Endothelial cell of umbilical vein (primary cell): Measurements from ENCODE around the gene POLR2H. TPM values are rescaled to one million over a fixed set of nuclear protein-coding genes. Genes with fewer than 3 reads are reported as not detected.

Source experiments
- BruUV-seq: library from RNA; stranded (reverse); fragments of 400-500 nt; replicated peaks from 2 replicates; lab custom pipeline; 2021; lab: Mats Ljungman, UMichigan
- CTCF ChIA-PET: fragments of 300-600, 350-600 bp; sonication (Branson Sonifier 250); formaldehyde crosslinking; loops from one replicate; lab custom pipeline; 2021; ENCODE audit warnings: antibody characterized with exemption, inconsistent platforms; lab: Charles Lee
- POLR2A ChIA-PET: fragments of 300-600, 350-600 bp; sonication (Branson Sonifier 250); formaldehyde crosslinking; loops from one replicate; lab custom pipeline; 2021; ENCODE audit warnings: antibody characterized with exemption, inconsistent platforms; lab: Charles Lee
- DNase-seq: peaks from one replicate; pipeline ENCODE4 v3.0.0-alpha.2; 2011; ENCODE audit warnings: low read depth, low spot score
- FAIRE-seq: peaks from 2 replicates; lab custom pipeline; 2011; peaks lifted over from hg19 to GRCh38; lab: Jason Lieb, UNC
- H2AFZ ChIP-seq: 2 replicates; pipeline ENCODE4 v1.6.0; 2012; ENCODE audit warnings: low read depth, low read length, control low read depth, inconsistent platforms
- H3K27ac ChIP-seq: 2 replicates; pipeline ENCODE4 v1.5.1; 2011; ENCODE audit warnings: low read depth, mild to moderate bottlenecking, control low read depth, low read length, moderate library complexity; ENCODE audit not compliant: insufficient read depth
- H3K27me3 ChIP-seq, 2 experiments: 2 replicates each; pipeline versions ENCODE4 v1.6.0 to v1.6.1; 2011; ENCODE audit warnings: low read length in 2 of 2, mixed read lengths in 1 of 2; ENCODE audit not compliant: control insufficient read depth in 2 of 2, insufficient read depth in 2 of 2
- H3K36me3 ChIP-seq, 2 experiments: 2 replicates in 1 of 2; 3 replicates in 1 of 2; pipeline ENCODE4 v1.5.1; 2011; ENCODE audit warnings: low read length in 2 of 2, mild to moderate bottlenecking in 1 of 2, moderate library complexity in 1 of 2; ENCODE audit not compliant: control insufficient read depth in 2 of 2, insufficient read depth in 2 of 2; ENCODE audit errors: extremely low read depth in 1 of 2
- H3K4me1 ChIP-seq: 3 replicates; pipeline ENCODE4 v1.5.1; 2011; ENCODE audit warnings: mild to moderate bottlenecking, low read length; ENCODE audit not compliant: control insufficient read depth, insufficient read depth; ENCODE audit errors: extremely low read depth
- H3K4me2 ChIP-seq: 2 replicates; pipeline ENCODE4 v1.6.1; 2011; ENCODE audit warnings: low read length, control low read depth, mixed read lengths; ENCODE audit not compliant: insufficient read depth
- H3K4me3 ChIP-seq, 3 experiments: fragments of 200-600 bp in 1 of 3; sonication (generic), shearing (Covaris generic) in 1 of 3; replicated peaks in 1 of 3; 2 replicates each; pipeline ENCODE4 v1.5.1; 2011 to 2016; ENCODE audit warnings: control low read depth in 3 of 3, low read length in 3 of 3, mild to moderate bottlenecking in 2 of 3, inconsistent platforms in 1 of 3, low read depth in 1 of 3, moderate library complexity in 1 of 3; ENCODE audit not compliant: insufficient read depth in 1 of 3
- H3K79me2 ChIP-seq: 2 replicates; pipeline ENCODE4 v1.6.0; 2012; ENCODE audit warnings: low read length, inconsistent platforms; ENCODE audit not compliant: control insufficient read depth, insufficient read depth
- H3K9ac ChIP-seq: replicated peaks from 2 replicates; pipeline ENCODE3; 2011; ENCODE audit warnings: low read length, control low read depth; ENCODE audit not compliant: insufficient read depth; ENCODE audit errors: extremely low read depth
- H3K9me1 ChIP-seq: replicated peaks from 3 replicates; pipeline ENCODE4 v1.6.0; 2011; ENCODE audit warnings: mild to moderate bottlenecking, low read length; ENCODE audit not compliant: control insufficient read depth, insufficient read depth; ENCODE audit errors: extremely low read depth
- H3K9me3 ChIP-seq: replicated peaks from 2 replicates; pipeline ENCODE4 v1.5.1; 2012; ENCODE audit warnings: low read length, inconsistent platforms; ENCODE audit not compliant: control insufficient read depth, insufficient read depth
- H4K20me1 ChIP-seq: replicated peaks from 2 replicates; pipeline ENCODE3; 2011; ENCODE audit warnings: mild to moderate bottlenecking, low read length; ENCODE audit not compliant: control insufficient read depth, insufficient read depth; ENCODE audit errors: extremely low read depth
- CTCF ChIP-seq, 2 donors: IDR thresholded peaks; 1 replicate in 1 of 2; 2 replicates in 1 of 2; pipeline ENCODE4 v1.5.1; 2011; ENCODE audit warnings: low read length in 2 of 2, mild to moderate bottlenecking in 2 of 2, moderate library complexity in 2 of 2, control low read depth in 1 of 2, inconsistent platforms in 1 of 2, low read depth in 1 of 2; ENCODE audit not compliant: insufficient read depth in 1 of 2; ENCODE audit errors: extremely low read depth in 1 of 2
- EZH2 ChIP-seq: IDR thresholded peaks from 2 replicates; pipeline ENCODE4 v1.6.1; 2012; ENCODE audit warnings: borderline replicate concordance, low read depth, mild to moderate bottlenecking, moderate library complexity, low read length, inconsistent platforms; ENCODE audit not compliant: severe bottlenecking
- FOS ChIP-seq: IDR thresholded peaks from 2 replicates; pipeline ENCODE4 v1.6.1; 2011; ENCODE audit warnings: mild to moderate bottlenecking, low read length, moderate library complexity, borderline replicate concordance; ENCODE audit not compliant: insufficient read depth
- GATA2 ChIP-seq: IDR thresholded peaks from 2 replicates; pipeline ENCODE4 v1.7.0; 2011; ENCODE audit warnings: low read depth, mild to moderate bottlenecking, moderate library complexity, mixed read lengths, low read length; ENCODE audit not compliant: insufficient read length, insufficient read depth
- JUN ChIP-seq: IDR thresholded peaks from 2 replicates; pipeline ENCODE4 v1.6.1; 2011; ENCODE audit warnings: borderline replicate concordance, low read depth; ENCODE audit not compliant: insufficient read length, insufficient read depth
- MYC ChIP-seq: IDR thresholded peaks from one replicate; pipeline ENCODE4 v1.6.1; 2011; ENCODE audit warnings: mild to moderate bottlenecking, low read depth, low read length
- POLR2A ChIP-seq: IDR thresholded peaks from 2 replicates; pipeline ENCODE4 v1.6.1; 2012; ENCODE audit warnings: low read depth, mild to moderate bottlenecking, control low read depth, low read length
- POLR2AphosphoS5 ChIP-seq: IDR thresholded peaks from 2 replicates; pipeline ENCODE4 v1.6.1; 2012; ENCODE audit warnings: low read depth, mild to moderate bottlenecking, control low read depth, low read length, moderate library complexity; ENCODE audit not compliant: insufficient read depth
- dilution Hi-C: fragments of 300-500 bp; cut with MboI; formaldehyde crosslinking; loops from one replicate; pipeline ENCODE4 v1.15.0; 2019; ENCODE audit warnings: low sequenced_read_pairs; ENCODE audit not compliant: extremely low pct_ligation_motif_present
- intact Hi-C: fragments of 100-400 bp; cut with micrococcal nuclease; formaldehyde crosslinking; loops from one replicate; pipeline ENCODE4 v1.10.0; 2022
- polyA plus RNA-seq, 4 experiments: library from polyadenylated mRNA; depleted of rRNA in 3 of 4; stranded (reverse) in 3 of 4; unstranded in 1 of 4; fragments of >200 nt; gene quantifications; 2 replicates each; pipeline versions ENCODE4 v1.2.1 to v1.2.3, GENCODE V29; 2011 to 2012; ENCODE audit warnings: missing spikeins in 1 of 4
- total RNA-seq: library from RNA; stranded (reverse); gene quantifications from 2 replicates; pipeline ENCODE4 v1.2.3, GENCODE V29; 2021
- TF ChIP-seq, protein P1 (sequence below): IDR thresholded peaks from 2 replicates; pipeline ENCODE4 v1.6.1; 2011; ENCODE audit not compliant: insufficient read depth, insufficient read length

The POLR2H gene
- total and polyA plus RNA-seq, 2 donors (not counting 3 experiments of a cell fraction or from before 2014, with no cell fraction given): 89.0 to 276 TPM

DNA sequence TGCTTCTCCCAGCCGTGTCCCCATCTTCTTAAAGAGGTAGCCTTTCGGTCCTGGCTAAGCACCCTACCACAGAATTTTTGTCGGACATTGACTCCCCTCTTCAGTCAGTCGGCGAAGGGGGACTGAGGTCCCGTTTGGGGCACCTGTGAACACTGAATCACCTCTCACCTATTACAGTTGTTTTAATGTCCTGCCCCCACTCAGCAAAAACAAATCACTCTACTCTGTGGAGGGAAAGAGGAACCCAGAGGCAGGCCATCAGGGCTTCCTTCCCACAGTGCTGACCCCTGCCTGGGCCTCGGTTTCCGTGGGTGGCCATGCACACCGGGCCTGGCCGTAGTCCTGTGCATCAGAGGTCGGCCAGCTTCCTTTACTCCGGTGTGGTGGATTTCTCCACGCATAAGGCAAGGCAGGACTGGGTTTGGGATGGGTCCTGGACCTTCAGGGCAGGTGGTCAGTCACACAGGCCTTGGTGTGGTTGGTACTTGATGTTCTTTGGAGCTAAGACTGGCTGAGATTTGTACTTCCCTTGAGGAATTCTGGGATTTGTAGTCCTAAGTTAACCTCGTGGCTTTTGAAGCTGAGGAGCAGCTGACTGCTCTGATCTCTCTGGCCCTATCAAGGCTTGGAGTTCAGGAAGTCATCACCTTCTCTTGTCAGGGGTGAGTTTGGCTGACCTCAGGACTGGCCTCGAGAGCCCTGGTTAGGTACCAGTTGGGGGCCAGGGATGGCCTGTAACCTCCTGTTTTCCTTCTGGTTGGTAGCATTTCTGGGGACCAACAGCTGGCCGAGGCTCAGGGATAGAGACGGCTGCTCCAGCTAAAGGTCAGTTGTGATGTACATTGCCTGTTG, 24.7 kb upstream of the POLR2H start:
- peak; percentile 96 for FAIRE-seq
- intact Hi-C loops (loop anchor here (10.0 kb wide), 1 partner anchor 1598 kb away; the partner anchor contains the start of gene TRA2B), dilution Hi-C loops (no loop called here)
- H3K79me2 ChIP-seq: peaks cover 48% of the 10 kb centered on the region
- no peaks in the 10 kb centered on the region for H3K9me3 ChIP-seq
- no peaks in the 10 kb centered on the region for H3K9me1 ChIP-seq
- no peaks in the 10 kb centered on the region for H3K27me3 ChIP-seq
- peak overlapping the region; percentile 73 for H3K4me2 ChIP-seq
- TF ChIP-seq POLR2A (peak; percentile 46), EZH2 (no peak)
- peak overlapping the region; percentile 99 for H3K27ac ChIP-seq
- H4K20me1 ChIP-seq: no peaks in the 10 kb centered on the region
- peaks cover 16 to 18% of the 10 kb centered on the region in 2 experiments for H3K36me3 ChIP-seq
- peak overlapping the region; percentile 31 to 62 (median 54) for H3K4me3 ChIP-seq
- H3K9ac ChIP-seq: peak overlapping the region; percentile 76
- POLR2A ChIA-PET: interaction anchor here (0.6 to 1.0 kb wide), 3 partner anchors 21 to 185 kb away, joined by 3 to 5 read pairs (median 4); no protein-coding TSS in a partner anchor
- no peak overlapping the region for H2AFZ ChIP-seq
- TSS peak; percentile 6 for BruUV-seq
- CTCF ChIA-PET: interaction anchor here (0.7 to 2.2 kb wide), 10 partner anchors 9 to 442 kb away, joined by 3 to 7 read pairs (median 4); partner anchors contain the start of gene EIF2B5
- H3K4me1 ChIP-seq: peaks cover 74% of the 10 kb centered on the region
- peak; percentile 66 for DNase-seq

DNA sequence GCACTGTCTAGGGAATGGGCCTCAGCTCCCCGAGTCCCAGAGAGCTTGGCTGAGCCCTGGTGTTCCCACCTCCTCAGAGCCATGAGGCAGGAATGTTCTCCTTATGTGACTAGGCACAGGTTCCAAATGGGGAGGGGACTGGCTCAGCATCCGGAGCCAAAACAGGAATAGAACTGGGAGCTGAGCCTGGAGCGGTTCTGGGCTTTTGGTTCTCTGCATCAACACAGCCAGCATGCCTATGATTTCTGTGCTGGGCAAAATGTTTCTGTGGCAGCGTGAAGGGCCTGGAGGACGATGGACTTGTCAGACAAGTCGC, 24.2 kb upstream of the POLR2H start, which contains the start of gene FAM131A:
TSS of gene FAM131A (plus strand) at position 202 of the 316 bp plus-strand sequence. CDS start at position 233, 31 bp downstream.
- H3K36me3 ChIP-seq: peaks cover 14 to 18% of the 10 kb centered on the region in 2 experiments
- no peaks in the 10 kb centered on the region for H3K27me3 ChIP-seq
- DNase-seq (peak; percentile 12), FAIRE-seq (peak; percentile 35)
- peak within 1 kb of the TSS; percentile 24 for H2AFZ ChIP-seq
- H3K79me2 ChIP-seq: peaks cover 48% of the 10 kb centered on the region
- ChIA-PET POLR2A (interaction anchor here (0.6 to 1.0 kb wide), 3 partner anchors 22 to 186 kb away, joined by 3 to 5 read pairs (median 4); no protein-coding TSS in a partner anchor), CTCF (interaction anchor here (0.7 to 2.2 kb wide), 11 partner anchors 8 to 442 kb away, joined by 3 to 7 read pairs (median 4); partner anchors contain the start of gene EIF2B5)
- peak within 1 kb of the TSS; percentile 76 for H3K9ac ChIP-seq
- H3K9me3 ChIP-seq: no peaks in the 10 kb centered on the region
- no peaks in the 10 kb centered on the region for H4K20me1 ChIP-seq
- BruUV-seq: no TSS peak
- H3K4me1 ChIP-seq: peaks cover 69% of the 10 kb centered on the region
- peak within 1 kb of the TSS; percentile 73 for H3K4me2 ChIP-seq
- H3K4me3 ChIP-seq: peak within 1 kb of the TSS; percentile 31 to 62 (median 54)
- dilution Hi-C loops (no loop called here), intact Hi-C loops (loop anchor here (10.0 kb wide), 1 partner anchor 1597 kb away; the partner anchor contains the start of gene TRA2B)
- H3K9me1 ChIP-seq: no peaks in the 10 kb centered on the region
- TF ChIP-seq, protein P1, sequence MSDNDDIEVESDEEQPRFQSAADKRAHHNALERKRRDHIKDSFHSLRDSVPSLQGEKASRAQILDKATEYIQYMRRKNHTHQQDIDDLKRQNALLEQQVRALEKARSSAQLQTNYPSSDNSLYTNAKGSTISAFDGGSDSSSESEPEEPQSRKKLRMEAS: no peak
- TF ChIP-seq GATA2 (no peak), EZH2 (no peak), MYC (no peak), JUN (no peak), FOS (no peak), POLR2A (no peak), CTCF (IDR thresholded peaks at IDR 0.05; ENCODE audit: extremely low read depth in 1 of 2, insufficient read depth in 1 of 2, low read depth in 1 of 2, low read length in 2 of 2) (no peak), POLR2AphosphoS5 (no peak)
- H3K27ac ChIP-seq: peak within 1 kb of the TSS; percentile 99
